ENCODE results near the gene STRN4.

DNA sequence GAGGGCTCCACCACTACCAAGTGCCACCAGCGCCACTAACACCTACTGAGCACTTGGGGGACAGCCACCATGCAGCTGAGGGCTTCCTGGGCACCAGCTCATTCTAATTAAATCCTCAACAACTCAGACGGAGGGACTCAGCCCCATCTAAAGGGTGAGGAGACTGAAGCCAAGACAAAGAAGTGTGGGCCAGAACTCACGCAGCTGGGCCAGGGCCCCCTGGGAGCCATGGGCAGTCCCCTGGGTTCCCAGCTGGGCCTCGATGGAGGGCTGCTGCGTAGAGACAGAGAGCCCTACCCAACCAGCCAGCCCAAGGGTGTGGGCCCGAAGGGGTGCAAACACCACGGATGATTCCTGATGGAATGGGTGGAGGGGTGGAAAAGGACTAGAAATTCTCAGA, 16.6 kb downstream of the STRN4 start:
- TF ChIP-seq CTCF (IDR thresholded peaks at IDR 0.05; ENCODE audit: extremely low read depth in 1 of 2, insufficient read depth in 1 of 2, low read depth in 1 of 2, low read length in 2 of 2) (no peak), POLR2A (IDR thresholded peaks at IDR 0.05; ENCODE audit: low read depth, low read length) (no peak), MAX (IDR thresholded peaks at IDR 0.05; ENCODE audit: insufficient read depth, insufficient read length) (no peak), POLR2AphosphoS5 (IDR thresholded peaks at IDR 0.05; ENCODE audit: insufficient read depth, low read depth, low read length) (no peak)
